Stimulated activated CD8-positive, alpha-beta memory T cell treated with anti-CD3 and anti-CD28 coated beads, Interleukin-7, amount 100 ng/mL, for 48 hours (primary cell): ENCODE data around the gene PARK7.

ENCODE experiments used
- DNase-seq, 2 donors: peaks; one replicate each; pipeline ENCODE4 v3.0.0-alpha.2; 2020; ENCODE audit warnings: low read depth in 1 of 2; ENCODE audit errors: extremely low read depth in 1 of 2

The PARK7 gene

DNA sequence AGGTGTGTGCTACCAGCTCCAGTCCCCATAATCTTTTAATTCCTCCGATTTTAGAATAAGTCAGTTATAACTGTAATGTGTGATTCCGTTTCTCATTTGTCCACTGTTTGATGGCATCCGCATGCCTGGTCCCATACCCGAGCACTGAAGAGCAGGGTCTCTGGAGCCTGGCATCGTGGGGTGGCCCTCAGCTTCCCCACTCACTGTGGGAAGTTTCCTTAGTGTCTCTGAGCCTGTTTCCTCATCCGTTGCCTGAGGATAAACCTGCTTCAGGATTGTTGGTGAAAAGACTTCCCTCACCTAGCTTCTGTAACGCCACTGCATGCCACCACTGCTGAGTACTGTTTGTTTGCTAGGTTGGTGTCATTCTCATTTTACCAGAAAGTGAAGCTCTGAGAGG lies 19.5 kb downstream of the PARK7 start:
- DNase-seq = no peak

DNA sequence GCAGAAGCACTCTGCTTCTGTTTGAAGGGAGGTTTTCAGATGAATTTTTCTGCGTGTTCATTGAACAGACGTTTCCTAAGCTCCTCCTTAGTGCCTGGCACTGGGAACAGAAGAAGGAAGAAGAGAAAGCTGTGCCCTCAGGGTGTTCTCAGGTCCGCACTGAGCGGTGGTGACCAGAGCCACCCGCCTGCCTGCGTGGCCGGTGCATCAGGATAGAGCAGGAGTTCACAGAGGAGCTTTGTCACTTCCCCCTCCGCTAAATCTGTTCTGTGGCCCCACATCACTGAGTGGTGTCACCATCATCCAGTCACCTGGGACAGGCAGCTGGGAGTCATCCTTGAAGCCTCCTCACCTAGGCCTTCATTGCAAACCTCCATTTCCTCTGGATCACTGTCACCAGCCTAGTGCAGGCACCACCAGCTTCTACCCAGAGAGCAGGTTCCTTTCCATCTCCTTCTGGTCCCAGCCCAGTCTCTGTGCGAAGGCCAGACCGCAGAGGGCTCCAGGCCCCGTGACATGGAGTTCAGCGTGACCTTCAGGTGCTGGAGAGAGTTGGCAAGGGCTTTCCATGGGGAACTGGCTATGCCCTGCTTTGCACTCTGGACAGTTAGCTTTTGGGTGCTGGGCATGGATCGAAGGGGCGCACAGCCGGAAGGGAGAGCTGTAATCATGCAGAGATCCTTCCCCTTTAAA lies 21.7 kb downstream of the PARK7 start:
- DNase-seq = no peak

DNA sequence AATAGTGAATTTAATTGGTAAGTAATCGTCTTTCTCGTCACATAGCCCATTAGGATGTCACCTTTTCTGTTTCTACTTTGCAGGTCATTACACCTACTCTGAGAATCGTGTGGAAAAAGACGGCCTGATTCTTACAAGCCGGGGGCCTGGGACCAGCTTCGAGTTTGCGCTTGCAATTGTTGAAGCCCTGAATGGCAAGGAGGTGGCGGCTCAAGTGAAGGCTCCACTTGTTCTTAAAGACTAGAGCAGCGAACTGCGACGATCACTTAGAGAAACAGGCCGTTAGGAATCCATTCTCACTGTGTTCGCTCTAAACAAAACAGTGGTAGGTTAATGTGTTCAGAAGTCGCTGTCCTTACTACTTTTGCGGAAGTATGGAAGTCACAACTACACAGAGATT lies 23.3 kb downstream of the PARK7 start:
- DNase-seq = no peak

DNA sequence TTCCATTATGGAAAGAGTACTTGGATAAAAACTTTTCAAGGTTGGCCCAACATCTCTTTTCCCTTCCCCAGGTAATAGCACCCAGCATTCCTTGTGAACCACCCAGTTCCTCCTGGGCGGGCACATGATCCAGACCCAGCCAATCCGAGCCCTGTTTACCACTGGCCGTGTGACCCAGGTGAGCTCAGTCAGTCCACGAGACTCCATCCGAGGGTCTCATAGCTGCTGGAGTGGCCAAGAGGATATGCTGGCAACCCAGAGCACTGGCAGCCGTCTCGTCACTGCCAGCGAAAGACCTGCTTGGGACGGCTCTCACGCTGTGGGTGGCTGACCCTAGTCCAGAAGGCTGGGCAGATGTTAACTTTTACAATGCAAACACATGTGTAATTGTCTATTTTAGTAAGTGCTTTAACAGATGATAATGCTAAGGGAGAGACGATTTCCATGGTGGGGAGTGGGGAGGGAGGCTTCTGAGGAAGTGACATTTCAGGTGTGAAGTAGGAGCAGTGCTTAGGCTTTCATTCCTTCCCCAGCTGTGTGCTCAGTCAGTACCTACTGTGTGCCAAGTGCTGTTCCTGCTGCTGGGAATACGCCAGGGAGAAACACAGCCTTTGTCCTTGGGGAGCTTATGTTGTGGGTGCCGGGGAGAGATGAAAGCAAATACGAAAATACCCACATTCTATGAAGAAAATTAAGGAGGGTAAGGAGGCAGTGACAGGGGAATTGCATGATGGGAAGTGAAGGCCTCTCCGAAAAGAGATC lies 24.5 kb downstream of the PARK7 start:
- DNase-seq = no peak

DNA sequence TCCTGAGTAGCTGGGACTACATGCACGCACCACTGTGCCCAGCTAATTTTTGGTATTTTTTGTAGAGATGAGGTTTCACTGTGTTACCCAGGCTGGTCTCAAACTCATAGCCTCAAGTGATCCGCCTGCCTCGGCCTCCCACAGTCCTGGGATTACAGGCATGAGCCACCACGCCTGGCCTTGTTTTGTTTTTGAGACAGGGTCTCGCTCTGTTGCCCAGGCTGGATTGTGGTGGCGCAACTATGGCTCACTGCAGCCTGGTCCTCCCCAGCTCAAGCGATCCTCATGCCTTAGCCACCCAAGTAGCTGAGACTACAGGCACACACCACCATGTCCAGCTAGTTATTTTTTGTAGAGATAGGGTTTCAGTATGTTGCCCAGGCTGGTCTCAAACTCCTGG lies 26.0 kb downstream of the PARK7 start:
- DNase-seq = no peak

DNA sequence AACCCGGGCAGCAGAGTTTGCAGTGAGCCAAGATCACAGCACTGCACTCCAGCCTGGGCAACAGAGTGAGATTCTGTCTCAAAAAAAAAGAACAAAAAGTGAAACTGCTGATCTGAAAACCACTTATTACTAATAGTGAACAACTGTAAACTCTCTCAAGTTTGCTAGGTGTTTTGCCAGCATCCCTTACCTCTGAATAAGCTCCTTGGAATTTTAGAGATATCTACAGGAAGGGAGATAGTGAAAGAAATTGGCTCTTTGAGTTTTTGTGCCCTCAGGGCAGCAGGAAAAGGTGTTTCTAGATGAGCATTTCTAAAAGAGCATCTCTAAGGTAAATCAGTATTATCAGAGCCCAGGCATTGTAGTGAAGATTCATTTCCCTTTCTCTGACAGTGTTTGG lies 27.1 kb downstream of the PARK7 start:
- DNase-seq = no peak

DNA sequence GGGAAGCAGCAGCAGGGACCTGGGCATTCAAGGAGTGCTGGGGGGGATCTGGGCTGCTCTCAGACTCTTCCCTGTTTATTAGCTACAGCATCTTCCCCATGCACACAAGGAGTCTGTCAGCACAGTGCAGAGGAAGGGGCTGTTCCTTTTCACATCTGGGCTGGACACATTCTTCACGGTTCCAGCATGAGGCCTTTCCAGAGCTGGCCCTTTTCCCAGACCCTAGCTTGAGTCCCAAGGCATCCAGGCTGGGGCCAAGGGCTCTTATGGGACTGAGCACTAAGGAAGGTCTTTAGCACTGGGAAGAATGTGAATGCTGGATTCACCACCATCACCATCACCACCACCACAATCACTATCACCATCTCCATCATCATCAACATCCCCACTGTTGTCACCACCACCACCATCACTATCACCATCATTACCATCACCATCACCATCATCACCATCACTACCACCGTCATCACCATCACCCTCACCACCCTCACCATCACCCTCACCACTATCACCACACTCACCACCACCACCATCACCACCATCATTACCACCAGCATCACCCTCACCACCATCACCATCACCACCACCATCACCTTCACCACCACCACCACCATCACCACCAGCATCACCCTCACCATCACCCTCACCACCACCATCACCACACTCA lies 28.4 kb downstream of the PARK7 start:
- DNase-seq = no peak

DNA sequence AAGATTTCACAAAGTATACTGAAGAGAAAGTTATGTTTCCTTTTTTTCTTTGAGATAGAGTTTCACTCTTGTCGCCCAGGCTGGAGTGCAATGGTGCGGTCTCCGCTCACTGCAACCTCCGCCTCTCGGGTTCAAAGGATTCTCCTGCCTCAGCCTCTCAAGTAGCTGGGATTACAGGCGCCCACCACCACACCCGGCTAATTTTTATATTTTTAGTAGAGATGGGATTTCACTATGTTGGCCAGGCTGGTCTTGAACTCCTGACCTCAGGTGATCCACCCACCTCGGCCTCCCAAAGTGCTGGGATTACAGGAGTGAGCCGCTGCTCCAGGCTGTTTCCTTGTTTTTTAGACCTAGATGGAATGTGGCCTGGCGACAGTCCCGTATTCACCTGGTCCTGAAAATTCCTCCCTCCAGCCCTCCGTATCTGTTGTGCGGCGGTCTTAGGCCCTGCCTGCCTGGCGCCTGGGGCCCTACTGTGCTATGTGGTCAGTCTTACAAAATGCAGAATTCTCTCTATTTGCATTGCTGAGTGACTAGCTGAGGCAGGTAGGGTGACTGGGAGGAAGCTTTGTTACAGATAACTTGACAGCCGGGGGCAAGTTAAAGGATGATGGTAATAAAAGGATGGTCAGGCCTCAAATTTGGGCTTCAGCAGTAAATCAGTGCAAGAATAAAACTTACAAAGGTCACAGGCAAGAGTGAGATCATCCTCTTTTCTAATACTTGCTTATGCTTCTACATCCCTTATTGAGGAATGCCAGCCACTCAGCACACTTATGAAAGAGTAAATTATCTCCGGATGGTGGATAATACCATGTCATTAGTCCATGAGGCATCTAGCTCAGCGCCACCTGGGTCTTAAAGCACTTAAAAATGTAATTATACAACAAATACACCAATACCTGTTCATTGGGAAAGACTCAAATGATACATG lies 30.3 kb downstream of the PARK7 start:
- no peak for DNase-seq

DNA sequence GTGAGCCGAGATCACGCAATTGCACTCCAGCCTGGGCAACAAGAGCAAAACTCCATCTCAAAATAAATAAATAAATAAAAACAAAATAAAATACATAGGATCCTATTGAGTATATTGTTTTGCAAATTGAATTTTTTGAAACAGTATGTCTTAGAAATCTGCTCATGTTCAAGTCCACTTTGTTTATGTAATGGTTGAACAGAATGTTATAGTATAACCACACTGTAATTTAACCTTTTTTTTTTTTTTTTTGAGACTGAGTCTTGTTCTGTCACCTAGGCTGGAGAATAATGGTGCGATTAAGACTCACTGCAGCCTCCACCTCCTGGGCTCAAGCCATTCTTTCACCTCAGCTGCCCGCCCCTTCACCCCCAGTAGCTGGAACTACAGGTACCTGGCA lies 31.4 kb downstream of the PARK7 start:
- DNase-seq = no peak

DNA sequence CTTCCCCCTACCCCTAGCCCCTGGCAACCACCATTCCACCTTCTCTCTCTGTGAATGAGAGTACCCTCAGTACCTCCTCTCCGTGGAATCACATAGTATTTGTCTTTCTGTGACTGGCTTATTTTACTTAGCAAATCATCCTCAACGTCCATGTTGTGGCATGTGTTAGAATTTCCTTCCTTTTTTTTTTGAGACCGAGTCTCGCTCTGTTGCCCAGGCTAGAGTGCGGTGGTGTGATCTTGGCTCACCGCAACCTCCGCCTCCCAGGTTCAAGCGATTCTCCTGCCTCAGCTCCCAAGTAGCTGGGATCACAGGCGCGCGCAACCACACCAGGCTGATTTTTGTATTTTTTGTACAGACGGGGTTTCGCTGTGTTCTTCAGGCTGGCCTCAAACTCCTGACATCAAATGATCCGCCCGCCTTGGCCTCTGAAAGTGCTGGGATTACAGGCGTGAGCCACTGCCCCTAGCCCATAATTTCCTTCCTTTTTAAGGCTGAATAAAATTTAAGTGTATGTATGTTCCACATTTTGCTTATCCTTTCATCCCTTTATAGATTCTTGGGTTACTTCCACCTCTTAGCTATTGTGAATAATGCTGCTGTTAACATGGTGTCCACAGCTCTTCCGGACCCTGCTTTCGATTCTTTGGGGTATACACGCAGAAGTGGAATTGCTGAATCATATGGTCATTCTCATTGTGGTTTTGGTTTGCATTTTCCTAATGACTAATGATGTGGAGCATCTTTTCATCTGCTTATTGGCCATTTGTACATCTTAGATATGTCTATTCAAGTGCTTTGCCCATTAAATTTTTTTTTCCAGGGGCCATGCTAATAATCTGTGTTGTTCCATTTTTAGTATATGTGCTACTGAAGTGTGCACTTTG lies 32.3 kb downstream of the PARK7 start:
- DNase-seq = no peak

DNA sequence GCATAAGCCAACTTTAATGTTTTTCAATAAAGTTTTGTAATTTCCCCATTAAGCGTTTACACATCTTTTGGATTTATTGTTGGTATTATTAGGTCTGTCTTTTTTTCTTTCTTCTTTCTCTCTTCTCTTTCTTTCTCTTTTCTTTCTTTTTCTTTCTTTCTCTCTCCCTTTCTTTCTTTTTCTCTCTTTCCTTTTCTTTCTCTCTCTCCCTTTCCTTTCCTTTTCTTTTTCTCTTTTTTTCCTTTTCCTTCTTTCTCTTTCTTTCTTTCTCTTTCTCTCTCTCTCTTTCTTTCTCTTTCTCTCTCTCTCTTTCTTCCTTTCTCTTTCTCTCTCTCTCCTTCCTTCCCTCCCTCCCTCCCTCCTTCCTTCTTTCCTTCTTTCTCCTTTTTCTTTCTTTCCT lies 33.3 kb downstream of the PARK7 start:
- DNase-seq = no peak

DNA sequence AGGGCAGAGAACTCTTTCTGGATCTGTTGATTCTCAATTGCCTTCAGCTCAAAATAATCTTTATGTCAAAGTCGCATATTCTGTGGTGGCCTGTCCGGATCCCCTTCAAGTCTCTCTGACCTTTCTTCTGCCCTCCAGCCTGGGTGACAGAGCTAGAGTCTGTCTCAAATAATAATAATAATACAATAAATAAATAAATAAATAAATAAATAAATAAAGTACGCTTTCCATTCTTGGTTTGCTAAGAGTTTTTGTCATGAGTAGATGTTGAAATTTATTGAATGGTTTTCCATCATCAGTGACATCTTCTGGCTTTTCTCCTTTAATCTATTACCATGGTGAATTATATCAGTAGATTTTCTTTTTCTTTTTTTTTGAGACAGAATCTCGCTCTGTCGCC lies 33.9 kb downstream of the PARK7 start:
- DNase-seq = no peak

DNA sequence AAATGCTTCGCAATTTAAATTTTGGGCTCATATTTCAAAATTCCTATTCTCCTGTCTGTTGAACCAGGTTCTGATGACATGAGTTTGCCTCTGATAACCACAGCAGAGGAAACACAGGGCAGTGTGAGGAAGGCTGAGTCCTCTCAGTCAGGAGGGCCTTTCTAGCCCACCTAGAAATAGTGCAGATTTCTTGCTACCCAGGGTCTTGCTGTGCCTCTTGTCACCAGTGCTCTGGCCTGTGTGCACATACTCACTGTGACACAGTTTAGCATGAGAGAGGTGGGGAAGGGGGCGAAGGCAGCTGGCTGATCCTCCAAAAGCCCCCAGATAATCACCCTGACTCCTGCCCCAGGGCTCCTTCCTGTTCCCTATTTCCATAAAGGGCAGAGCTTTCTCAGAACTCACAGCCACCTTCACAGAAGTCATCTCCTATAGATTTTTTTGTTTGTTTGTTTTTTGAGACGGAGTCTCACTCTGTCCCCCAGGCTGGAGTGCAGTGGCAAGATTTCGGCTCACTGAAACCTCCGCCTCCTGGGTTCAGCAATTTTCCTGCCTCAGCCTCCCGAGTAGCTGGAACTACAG lies 40.9 kb downstream of the PARK7 start:
- DNase-seq = no peak

DNA sequence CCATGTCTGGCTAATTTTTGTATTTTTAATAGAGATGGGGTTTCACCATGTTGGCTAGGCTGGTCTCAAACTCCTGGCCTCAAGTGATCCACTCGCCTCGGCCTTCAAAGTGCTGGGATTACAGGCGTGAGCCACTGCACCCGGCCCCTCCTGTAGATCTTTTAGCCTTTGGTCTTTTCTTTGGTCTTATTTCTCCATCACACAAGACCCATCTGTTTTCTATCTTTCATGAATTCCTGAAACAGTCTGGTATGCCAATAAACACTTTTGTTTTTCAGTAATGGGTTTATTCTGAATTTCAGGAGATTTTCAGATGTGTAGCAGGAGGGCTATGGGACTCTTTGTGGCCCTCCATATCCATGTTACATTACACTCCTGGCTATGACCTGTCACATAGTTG lies 41.4 kb downstream of the PARK7 start:
- no peak for DNase-seq

DNA sequence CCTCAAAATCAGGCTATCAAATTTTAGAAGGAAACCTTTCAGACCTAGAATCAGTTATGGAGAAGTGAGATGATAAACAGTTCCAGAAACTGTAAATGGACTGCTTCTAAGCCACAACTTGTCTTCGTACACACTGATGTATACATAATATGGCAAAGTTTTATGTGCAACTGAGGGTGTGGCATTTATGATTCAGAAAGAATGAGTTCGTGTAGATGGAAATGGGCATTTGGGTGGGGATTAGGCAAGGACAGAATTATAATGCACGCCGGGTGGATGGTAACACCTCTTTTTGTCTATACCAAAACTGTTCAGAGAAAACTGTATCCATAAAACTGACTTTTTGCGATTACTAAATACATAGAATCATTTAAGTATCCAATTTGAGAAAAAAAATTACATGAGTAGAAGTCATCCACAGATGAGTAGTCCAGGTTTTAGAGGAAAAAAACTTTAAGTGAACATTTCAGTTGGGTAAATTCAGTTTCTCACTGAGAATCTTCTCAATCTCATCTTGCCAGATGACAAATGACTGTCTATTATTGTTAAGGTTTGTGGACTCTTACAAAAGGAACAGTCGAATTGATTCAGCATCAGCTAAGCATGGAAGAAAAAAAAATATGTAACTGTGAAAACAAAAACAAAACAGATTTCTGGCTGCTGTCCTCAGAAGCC lies 42.1 kb downstream of the PARK7 start:
- no peak for DNase-seq

DNA sequence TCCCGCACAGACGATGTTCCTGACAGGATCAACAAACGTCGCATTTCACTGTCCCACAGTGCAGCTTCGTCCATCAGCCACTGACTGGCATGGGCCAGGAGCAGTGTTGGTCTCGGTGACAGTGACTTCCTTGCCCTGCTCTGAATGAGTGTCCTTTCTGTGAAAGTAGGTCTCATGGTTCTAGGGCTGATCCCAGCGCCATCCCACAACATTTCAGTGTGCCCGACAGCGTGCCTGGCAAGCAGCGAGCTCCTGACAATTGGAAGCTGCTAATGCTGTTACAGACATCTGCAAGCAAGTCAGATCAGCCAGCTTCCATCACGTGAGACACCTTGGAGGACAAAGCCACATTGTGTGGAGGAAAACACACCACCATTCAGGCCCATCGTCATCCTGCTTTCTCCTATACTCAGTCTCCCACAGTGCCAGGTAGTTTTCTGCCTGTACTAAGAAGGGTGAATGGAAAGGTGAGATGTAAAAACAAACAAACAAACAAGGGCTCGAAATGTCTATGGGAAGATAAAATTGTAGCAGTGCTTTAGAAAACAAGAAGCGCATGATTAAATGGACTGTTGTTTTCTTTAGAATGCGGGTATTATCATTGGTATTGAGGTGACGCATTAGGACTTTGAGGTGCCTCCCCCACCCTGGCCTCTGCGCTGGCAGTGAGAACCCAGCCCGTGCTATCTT lies 42.7 kb downstream of the PARK7 start:
- DNase-seq = no peak

DNA sequence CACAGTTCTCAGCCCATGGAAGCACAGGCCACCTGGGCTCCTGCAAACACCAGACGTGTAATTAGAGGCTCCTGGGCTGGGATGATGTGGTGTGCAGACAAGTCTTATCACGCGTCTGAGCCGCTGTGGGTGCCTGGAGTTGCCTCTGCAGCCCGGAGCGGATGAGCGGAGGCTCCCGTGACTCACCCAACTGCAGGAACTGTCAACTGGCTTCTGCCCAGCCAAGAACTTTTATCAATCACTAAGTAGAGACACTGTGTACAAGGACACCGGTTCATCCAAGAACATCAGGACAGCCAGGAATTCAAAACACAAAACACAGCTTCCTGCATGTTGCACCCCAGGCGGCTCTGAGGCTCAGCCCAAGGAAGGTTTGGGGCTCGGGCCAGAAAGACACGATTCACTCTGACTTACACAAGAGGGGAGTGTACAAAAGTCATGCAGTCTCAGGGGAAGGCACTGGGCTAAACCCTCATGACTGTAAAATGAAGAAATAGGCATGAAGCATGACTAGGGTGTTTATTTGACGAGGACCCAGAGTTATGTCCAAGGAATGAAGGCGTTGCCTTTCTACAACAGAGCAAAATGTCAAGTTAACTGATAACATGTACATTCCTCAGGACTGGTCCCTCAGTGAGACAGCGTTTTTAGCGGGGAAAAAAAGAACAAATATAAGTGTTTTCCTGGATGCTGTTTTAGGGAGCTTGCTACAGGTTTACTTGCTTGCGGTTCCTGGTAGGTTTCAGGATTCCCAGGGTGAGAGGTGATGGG lies 43.5 kb downstream of the PARK7 start:
- DNase-seq = no peak
